Measurements from ENCODE around the gene CENPA.
A peak's percentile ranks its signal among the peaks of the same experiment; 100 is the strongest.
"Not testable (repeated sequence)": the region's sequence is repeated elsewhere in the genome, so short reads cannot be mapped to it uniquely, and the experiment has no call there.

Gene CENPA

DNA sequence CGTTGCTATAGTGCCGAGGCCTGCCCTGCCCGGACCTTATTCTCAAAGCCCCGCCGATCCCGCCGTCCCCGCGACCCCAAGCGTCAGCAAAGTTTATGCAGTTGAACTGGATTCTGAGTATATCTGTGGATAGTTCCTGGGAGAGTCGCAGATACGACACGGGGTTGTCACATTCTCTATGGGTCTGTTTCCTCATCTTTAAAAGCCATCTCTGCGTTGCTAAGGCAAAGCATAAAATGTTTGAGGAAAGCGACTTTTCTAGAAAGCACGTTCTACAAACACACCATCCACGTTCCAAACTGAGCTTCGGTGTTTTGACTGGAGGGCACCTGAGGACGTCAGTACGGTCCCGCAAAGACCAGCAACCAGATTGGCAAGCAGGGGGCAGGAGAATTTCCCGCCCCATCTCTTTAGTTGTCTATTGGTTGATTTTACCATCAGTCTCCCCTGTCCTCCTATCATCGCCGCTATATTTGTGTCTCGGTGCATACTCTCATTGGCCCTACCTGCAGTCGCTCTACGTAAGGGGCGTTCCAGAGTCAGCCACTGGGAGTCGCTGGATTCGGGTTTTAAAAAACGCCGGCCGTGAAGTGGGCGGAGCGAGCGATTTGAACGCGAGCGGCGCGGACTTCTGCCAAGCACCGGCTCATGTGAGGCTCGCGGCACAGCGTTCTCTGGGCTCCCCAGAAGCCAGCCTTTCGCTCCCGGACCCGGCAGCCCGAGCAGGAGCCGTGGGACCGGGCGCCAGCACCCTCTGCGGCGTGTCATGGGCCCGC is at the start of gene CENPA:
Gene CENPA (plus strand): TSS at position 626 of the 776 bp plus-strand sequence. CDS start 141 bp downstream, at position 767.
- peak; percentile 96 for DNase-seq

DNA sequence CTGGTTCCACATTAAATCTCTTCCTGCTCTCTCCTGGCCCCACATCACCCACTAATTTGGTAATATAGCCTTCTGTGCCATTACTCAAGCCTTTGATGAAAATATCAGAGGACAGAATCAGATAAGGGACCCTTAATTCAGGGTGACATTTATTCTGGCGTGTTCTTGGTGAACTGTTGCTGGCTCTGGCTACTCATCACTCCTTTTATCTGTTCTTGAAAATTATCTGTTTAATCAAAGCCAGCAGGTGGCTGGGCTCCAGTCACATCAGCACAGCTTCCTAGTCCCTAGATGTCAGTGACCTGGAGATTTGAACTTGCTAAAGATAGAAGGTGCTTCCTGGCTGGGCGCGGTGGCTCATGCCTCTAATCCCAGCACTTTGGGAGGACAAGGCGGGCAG is 48.6 kb upstream of the CENPA start:
- no peak for DNase-seq

DNA sequence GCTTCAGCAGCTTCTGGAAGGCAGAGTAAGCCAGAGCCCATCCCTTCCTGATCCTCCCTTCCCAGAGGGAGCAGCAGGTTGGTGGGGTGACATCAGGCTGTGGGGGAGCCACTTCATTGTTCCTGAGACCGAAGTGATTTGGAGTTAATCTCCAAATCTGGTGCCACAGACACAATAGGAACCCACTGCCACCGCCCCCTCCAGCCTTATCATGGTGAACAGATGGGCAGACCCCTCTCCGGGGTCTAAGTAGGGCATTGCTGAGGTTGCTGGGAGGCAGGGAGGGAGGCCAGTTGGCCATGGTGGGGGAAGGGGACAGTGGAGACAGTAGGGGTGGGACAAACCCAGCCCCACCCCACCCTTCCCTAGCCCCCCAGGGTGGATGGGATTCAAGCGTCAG is 47.4 kb upstream of the CENPA start:
- no peak for DNase-seq

DNA sequence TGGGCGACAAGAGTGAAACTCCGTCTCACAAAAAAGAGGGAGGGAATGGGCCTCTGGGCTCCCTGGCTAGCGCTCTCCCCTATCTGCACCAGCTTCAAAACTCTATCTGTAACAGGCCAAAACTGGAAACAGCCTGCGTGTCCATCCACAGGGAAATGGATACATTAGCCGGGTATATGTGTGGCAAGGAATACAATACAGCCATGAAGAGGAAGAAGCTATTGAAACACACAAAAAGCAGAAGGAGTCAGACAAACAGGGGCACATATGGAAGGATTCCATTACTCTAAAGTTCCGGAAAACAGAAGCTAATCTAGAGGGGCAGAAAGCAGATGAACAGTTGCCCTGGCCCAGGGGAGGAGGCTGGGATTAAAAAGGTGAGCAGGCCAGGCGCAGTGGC is 46.3 kb upstream of the CENPA start:
- DNase-seq = no peak

DNA sequence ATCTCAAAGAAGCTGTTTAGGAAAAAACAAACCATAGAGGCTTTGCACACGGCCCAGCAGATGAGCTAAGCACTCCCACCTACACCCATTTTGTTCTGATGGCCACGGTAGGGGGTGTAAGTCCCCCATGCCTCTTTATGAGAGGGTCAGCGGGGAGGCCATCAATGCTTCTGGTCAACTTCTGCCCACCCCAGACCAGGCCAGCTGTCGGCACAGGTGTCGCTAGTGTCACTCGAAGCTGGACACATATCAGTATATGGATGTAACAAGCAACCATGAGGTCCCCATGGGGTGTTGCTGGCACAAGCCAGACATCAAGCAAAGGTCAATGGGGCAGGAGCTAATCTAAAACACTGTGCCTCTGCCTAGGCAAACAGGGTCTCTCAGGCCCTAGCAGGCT is 45.5 kb upstream of the CENPA start:
- DNase-seq = no peak

DNA sequence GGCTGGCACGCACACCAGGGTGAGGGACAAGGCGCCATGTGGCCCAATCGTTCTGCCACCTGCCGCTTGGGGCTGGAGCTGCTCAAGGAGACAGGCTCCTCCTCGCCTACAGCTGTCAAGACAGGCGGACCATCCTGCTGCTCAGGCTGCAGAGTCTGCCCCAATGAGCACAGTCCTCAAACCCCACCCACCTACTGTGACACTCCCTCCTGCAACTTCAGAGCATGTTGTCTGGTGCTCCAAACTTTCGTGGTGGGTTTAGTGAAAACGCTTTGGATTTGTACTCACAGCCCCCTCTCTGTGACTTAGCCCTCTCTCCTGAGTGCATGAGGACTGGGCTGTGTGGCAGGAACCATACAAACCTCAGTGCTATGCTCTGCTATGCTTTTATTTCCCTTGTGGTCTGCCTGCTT is 45.0 kb upstream of the CENPA start:
- DNase-seq = peak; percentile 63

DNA sequence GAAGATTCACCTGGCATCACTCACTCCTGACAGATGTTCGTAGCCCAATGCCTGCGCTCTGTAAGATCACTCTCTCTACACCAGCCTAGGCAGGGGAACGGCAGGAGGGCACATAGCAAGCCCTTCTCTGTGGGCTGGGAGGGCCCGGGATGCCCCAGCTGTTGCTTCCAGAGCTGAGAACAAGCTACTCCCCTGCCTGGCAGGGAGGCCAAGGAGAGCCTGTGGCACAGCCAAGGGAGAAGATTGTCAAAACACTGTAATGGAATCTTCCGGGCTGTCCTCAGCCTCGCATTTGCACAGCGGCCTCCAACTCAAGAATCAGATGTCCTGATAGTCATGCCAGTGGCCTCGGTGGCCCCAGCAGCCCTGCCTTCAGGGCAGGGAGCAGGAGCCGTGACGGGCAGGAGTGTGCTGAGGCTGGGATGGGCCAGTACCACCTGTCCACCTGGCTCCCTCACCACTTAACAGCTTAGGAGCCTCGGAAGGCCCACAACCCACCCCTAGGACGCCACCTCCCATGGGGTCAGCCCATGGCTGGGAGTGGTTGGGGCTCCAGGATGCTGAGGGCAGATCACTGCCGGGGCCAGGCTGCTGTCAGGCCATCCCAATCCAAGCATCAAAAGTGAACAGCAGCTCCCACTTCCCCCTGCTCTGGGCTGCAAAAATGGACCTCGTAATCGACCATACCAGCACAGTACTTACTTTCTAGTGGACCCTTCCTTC is 43.6 kb upstream of the CENPA start:
- no peak for DNase-seq

DNA sequence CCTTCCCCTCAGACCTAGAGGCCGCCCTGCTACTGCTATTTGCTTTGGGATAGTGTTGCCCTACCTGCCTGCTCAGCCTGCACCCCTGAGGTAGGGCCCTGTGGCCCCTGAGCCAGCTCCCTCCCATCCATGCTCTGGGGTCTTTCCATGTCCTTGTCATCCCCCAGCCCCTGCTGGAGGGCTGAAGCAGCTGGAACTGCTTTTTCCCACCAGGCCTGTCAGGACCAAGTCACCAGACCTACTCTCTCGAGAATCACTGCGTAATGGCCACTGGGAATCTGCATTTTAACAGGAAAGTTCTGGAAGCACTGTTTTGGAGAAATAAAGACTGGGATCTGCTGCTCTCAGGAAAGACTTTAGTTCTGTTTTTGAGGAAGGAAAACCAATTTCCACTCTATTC is 42.0 kb upstream of the CENPA start:
- DNase-seq = no peak

DNA sequence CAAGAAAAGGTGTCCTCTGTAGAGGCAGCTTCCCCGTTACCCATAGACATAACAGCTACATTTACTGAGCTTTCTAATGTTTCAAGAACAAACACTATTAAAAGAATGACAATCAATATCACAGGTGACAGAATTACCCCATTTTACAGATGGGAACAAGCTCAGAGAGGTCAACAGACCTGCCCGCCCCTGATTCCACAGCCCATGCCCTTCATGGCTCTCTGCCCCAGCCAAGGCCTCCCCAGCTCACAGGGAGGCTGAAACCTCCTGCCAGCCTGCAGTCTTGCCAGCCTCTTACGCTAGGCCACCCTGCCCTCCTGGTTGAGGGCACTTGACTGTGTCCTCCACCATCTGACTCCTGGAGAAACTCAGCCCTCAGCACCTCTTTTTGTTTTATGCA is 40.9 kb upstream of the CENPA start:
- DNase-seq = no peak

DNA sequence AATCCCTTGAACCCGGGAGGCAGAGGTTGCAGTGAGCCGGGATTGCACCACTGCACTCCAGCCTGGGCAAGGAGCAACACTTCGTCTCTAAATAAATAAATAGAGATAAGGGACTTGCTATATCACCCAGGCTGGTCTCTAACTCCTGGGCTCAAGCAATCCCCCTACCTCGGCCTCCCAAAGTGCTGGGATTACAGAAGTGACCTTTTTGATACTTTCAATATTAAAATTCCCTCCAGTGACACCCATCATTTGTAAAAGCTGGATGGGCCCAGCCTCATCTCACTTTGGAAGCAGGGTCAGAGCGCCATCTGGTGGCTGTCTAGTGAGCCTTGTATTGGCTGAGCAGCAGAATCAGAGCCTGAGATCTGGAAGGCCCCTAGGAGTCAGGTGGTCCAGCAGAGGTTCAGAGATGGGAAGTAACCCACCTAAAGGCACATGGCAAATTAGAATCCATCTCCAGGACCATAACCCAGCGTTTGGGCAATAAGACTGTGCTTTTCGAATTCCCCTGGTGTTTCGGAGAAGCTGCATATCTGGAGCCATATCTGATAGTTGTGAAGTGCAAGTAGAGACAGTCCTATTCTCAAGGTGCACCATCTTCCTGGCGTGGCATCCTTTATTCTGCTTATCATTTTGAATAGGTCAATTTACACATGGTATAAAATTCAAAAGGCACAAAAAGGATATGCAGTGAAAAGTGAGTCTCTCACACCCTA is 40.1 kb upstream of the CENPA start:
- peak; percentile 33 for DNase-seq

DNA sequence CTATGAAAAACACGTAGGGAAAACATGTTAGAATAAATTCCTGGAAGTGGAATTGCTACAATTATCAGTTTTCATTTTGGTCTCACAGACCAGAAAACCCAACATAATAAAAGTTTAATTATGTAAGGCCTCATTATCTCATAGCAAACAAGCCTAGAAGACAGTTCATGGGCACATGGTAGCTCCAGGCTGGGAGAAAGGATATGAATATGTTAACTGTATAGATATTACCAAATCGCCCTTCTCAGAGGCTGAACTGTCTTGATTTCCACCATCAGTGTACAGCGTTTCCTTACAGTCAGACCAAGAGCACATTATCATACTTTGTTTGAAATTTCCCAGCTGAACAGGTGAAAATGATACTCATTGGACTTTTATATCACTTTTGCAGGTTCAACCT is 38.9 kb upstream of the CENPA start:
- no peak for DNase-seq

DNA sequence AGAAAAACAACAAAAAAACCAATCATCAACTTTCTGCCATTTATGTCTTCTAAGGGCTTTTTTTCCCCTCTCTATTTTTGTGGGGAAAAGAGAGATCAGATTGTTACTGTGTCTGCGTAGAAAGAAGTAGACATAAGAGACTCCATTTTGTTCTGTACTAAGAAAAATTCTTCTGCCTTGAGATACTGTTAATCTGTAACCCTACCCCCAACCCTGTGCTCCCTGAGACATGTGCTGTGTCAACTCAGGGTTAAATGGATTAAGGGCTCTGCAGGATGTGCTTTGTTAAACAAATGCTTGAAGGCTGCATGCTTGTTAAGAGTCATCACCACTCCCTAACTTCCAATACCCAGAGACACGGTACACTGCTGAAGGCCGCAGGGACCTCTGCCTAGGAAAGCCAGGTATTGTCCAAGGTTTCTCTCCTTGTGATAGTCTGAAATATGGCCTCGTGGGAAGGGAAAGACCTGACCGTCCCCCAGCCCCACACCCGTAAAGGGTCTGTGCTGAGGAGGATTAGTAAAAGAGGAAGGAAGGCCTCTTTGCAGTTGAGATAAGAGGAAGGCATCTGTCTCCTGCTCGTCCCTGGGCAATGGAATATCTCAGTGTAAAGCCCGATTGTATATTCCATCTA is 36.0 kb upstream of the CENPA start:
- DNase-seq = not testable (repeated sequence)

DNA sequence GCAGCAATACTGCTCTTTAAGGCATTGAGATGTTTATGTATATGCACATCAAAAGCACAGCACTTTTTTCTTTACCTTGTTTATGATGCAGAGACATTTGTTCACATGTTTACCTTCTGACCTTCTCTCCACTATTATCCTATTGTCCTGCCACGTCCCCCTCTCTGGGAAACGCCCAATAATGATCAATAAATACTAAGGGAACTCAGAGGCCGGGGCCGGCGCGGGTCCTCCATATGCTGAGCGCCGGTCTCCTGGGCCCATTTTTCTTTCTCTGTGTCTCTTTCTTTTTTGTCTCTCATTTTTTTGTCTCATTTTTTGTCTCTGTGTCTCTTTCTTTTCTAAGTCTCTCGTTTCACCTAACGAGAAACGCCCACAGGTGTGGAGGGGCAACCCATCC is 35.4 kb upstream of the CENPA start:
- not testable (repeated sequence) for DNase-seq

DNA sequence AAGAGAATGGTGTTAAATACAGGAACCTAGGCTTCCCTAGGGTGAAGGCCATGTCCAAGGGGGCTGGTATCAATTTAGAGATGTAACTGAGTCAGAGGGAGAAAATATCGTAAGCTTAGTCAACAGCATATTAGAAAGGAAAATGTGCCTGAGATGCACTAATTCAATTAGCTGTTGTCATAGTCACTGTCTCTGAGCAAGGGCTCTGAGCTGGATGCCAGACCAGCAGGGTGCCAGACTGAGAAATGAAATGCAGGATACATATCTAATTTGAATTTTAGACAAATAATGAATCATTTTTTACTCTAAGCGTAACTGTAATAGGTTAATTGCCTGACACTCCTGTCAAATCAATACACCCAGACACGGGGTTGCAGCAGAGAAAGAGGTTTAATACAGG is 33.2 kb upstream of the CENPA start:
- no peak for DNase-seq

DNA sequence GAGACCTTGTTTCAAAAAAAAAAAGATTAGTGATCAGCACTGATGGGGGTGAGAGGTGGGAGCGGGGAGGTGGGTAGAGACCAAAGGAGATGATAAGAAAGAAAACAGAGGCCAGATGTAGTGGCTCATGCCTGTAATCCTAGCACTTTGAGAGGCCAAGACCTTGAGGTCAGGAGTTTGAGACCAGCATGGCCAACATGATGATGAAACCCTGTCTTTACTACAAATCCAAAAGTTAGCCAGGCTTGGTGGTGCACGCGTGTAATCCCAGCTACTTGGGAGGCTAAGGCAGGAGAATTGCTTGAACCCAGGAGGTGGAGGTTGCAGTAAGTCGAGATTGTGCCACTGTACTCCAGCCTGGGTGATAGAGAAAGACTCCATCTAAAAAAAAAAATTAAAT is 31.3 kb upstream of the CENPA start:
- DNase-seq = no peak

DNA sequence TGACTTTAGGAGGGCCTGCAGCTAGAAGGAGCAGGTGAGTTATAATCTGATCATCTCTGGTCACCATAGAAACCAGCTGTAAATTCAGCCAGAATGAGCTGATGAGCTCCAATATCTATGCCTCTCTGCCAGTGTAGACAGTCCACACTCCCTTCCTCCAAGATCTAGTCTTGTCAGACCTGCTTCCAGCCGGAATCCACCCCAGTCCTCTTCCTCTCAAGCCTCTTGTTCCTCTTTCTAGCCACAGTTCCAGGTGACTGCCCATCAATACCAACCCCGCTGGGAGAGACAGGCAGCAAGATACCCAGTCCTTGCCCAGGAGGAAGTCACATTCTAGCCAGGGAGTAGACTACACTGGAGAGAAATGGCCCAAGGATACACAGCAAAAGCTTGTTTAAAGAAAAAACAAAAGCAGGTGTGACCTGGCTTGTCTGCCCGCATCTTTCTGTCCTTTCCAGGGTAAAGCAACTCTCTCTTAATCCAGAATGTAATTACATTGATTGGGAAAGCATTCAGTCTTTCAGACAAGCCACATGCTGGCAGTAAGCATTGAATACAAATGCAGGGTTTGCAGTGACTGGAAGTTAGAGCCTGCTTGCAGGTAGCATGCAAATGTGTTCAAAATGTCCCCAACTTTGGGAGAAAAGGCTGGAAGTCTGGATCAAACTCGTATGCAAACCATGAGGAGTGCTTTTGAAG is 30.7 kb upstream of the CENPA start:
- DNase-seq = no peak

DNA sequence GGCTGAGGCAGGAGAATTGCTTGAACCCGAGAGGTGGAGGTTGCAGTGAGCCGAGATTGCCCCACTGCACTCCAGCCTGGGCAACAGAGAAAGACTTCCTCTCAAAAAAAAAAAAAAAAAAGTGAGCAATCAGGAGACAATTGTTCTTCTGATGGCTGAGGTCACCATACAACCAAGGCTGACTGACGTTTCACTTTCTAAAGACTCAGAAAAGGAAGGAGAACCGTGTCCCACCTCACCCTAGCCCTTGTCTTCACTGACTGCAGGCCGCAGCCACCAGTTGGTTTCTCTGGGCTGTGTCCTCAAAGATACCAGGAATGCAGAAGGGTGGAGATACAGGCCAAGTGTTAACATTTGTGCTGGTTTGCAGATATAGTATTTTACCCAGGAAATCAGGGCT is 29.5 kb upstream of the CENPA start:
- no peak for DNase-seq

DNA sequence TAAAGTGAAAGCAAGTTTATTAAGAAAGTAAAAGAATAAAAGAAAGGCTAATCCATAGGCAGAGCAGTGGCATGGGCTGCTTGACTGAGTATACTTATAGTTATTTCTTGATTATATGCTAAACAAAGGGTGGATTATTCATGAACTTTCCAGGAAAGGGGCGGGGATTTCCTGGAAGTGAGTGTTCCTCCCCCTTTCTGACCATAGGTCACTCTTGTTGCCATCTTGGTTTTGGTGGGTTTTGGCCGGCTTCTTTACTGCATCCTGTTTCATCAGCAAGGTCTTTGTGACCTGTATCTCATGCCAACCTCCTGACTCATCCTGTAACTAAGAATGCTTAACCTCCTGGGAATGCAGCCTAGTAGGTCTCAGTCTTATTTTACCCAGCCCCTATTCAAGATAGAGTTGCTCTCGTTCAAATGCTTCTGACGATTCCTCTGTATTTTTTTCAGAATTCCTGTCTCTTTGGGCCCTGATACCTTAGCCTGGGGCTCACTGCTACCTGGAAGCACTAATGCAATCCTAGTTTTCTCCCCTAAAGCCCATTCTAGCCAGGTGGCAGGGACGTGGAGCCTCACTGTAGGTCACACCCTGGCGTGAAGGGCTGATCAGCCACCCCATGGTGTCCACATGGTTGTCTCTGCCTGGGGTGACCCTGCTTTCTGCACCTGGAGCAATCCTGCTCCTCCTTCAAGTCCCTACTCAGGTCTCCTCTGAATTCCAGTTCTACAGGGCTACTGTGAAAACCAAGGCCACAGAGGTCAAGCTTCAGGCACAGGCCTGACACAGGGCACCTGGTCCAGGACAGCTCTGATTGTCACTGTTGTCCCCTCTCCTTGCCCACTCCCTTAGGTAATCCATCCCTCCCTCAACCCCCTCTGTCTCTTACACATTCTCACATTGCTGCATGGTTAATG is 27.7 kb upstream of the CENPA start:
- DNase-seq = no peak

DNA sequence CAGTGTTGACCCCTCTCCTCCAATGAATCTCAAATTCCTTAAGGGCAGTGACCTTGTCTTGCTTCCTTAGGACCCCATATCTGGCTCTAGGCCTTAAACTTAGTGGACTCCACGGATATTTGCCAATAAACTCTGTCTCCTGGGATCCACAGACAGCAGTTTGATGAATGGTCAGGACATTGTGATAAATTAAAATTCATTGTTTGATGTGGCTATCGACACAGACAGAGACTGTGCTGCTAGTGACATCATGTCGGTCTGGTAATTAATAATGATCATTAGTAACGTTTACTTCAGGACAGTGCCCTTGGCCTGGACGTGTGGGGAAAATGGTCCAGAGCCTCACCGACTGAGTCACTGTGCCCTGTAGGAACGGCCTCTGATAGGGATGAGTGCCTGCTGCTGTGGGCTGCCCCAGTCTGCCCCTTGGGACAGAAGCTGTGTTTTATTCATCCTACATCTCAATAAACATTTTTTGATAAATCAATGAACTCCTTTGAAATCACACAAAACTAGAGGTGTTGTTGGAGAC is 27.0 kb upstream of the CENPA start:
- no peak for DNase-seq

DNA sequence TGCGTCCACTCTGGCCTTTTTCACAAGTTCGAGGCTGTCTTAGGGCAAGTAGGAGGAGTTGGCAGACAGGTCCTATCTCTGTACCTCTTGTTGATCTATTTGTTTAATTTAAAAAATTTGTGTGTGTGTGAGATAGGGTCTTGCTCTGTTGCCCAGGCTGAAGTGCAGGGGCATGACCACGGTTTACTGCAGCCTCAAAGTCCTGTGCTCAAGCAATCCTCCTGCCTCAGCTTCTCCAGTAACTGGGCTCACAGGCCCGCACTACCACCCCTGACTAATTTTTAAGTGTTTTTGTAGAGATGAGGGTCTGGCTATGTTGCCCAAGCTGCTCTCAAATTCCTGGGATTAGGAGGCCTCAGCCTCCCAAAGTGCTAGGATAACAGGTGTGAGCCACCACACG is 26.0 kb upstream of the CENPA start:
- DNase-seq = no peak

DNA sequence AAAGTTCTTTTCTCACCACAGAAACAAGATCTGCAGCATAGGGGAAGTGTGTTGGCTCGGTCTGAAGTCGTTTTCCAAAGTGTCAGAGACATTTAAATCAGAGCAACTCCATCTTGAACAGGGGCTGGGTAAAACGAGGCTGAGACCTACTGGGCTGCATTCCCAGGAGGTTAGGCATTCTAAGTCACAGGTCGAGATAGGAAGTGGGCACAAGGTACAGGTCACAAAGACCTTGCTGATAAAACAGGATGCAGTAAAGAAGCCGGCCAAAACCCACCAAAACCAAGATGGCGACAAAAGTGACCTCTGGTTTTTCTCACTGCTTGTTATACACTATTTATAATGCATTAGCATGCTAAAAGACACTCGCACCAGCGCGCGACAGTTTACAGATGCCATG is 24.9 kb upstream of the CENPA start:
- DNase-seq = not testable (repeated sequence)
